Mucosa of stomach (tissue), 1 donor: Measurements from ENCODE around the gene UBE2J2.

Source experiments
- H3K27me3 ChIP-seq: one replicate; pipeline ENCODE4 v1.7.0; 2013; ENCODE audit warnings: mild to moderate bottlenecking, low read length; ENCODE audit not compliant: control insufficient read depth, insufficient read depth
- H3K36me3 ChIP-seq: one replicate; pipeline ENCODE4 v1.7.0; 2013; ENCODE audit warnings: low read length; ENCODE audit not compliant: control insufficient read depth, insufficient read depth
- H3K4me1 ChIP-seq: one replicate; pipeline ENCODE4 v1.7.0; 2013; ENCODE audit warnings: mild to moderate bottlenecking, low read length; ENCODE audit not compliant: control insufficient read depth, insufficient read depth
- H3K4me3 ChIP-seq: one replicate; pipeline ENCODE4 v1.7.0; 2013; ENCODE audit warnings: low read length
- H3K9ac ChIP-seq: one replicate; pipeline ENCODE4 v1.7.0; 2013; ENCODE audit warnings: mild to moderate bottlenecking, low read length, moderate library complexity
- H3K9me3 ChIP-seq: one replicate; pipeline ENCODE4 v1.7.0; 2013; ENCODE audit warnings: mild to moderate bottlenecking, low read length, moderate library complexity; ENCODE audit not compliant: control insufficient read depth
- donor health status: Pancreatic carcinoma.

The UBE2J2 gene

DNA sequence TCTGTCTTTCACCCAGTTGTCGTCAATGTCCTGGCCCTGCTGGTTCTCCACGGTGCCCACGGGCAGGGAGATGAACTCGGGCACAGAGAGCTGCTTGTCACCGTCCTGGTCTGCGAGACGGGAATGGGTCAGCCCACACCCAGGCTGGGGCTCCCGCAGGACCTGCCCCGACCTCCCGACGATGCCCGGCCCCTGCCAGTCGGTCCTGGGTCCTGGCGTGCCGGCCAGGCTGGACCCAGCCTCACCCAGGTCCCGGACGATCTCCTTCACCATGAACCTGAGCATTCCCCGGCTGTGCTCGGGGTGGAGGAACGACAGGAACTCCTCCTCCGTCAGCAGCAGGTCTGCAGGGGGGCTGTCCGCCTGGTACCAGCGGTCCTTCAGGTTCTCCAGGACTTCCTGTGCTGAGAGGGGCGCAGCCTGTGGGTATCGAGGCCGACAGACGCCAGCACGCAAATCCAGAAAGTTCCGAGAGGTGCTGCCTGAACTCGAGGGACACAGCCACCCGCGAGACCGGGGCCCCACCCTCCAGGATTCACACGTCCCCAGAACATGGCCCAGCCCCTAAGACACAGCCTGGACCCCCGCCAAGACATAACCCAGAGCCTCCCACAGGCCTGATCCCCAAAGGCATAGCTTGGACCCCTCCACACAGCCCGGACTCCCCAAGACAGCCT, 55.0 kb downstream of the UBE2J2 start:
- Histone ChIP-seq H3K27me3 (no peaks in the 10 kb centered on the region), H3K36me3 (peaks cover 5% of the 10 kb centered on the region), H3K4me3 (no peak overlapping the region), H3K4me1 (peaks cover 20% of the 10 kb centered on the region), H3K9ac (no peak overlapping the region), H3K9me3 (no peaks in the 10 kb centered on the region)

GRCh38 chr1:1217621-1218523, 55.8 kb downstream of the UBE2J2 start:
- Histone ChIP-seq H3K4me1 (peaks cover 20% of the 10 kb centered on the region), H3K27me3 (no peaks in the 10 kb centered on the region), H3K9me3 (no peaks in the 10 kb centered on the region), H3K36me3 (peaks cover 2% of the 10 kb centered on the region), H3K4me3 (no peak overlapping the region), H3K9ac (no peak overlapping the region)

- H3K36me3 ChIP-seq = no peaks in the 10 kb centered on the region
These were observed 56.7 kb downstream of the UBE2J2 start for GRCh38 chr1:1216770-1217620.

DNA sequence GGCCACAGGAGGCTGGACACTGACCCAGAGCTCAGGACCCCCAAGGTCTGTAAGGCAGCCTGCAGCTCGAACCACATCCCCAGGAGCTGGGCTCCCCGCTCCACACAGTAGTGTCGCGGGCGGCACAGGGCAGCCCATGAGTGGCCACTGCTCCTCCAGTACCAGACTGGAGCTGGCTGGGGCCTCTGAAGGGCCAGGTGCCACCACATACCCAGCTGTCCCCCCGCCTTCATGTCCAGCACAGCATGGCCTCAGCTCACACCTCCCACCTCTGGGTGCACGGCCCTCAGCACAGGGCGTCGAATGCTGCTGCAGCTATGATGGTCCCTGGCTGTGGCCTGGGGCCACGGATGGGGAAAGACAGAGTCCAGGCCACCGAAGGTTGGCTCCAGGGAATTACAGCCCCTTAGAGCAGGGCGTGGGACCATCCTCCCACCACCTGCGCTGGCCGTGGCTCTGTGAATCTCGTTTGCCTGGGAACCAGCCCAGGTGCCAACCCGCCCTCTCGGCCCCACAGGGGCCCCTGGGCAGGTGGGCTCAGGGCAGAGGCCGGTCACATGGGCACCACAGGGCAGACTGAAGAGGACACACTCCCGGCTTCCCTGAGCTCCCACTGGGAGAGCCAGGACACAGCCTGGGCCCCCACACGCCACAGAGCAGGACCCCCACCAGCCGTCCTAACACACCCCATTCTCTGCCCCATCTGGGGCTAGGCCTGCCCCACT, 57.6 kb downstream of the UBE2J2 start:
- H3K9ac ChIP-seq = no peak overlapping the region
- H3K27me3 ChIP-seq = no peaks in the 10 kb centered on the region
- no peaks in the 10 kb centered on the region for H3K9me3 ChIP-seq
- H3K36me3 ChIP-seq = no peaks in the 10 kb centered on the region
- H3K4me1 ChIP-seq = peaks cover 10% of the 10 kb centered on the region
- no peak overlapping the region for H3K4me3 ChIP-seq

More at GRCh38 chr1:1216770-1217620, 56.7 kb downstream of the UBE2J2 start:
- no peak overlapping the region for H3K9ac ChIP-seq
- H3K4me3 ChIP-seq = no peak overlapping the region
- no peaks in the 10 kb centered on the region for H3K9me3 ChIP-seq
- peaks cover 14% of the 10 kb centered on the region for H3K4me1 ChIP-seq
- no peaks in the 10 kb centered on the region for H3K27me3 ChIP-seq

- H3K36me3 ChIP-seq = no peaks in the 10 kb centered on the region
- peaks cover 10% of the 10 kb centered on the region for H3K4me1 ChIP-seq
- H3K27me3 ChIP-seq = no peaks in the 10 kb centered on the region
- no peak overlapping the region for H3K9ac ChIP-seq
- no peaks in the 10 kb centered on the region for H3K9me3 ChIP-seq
- H3K4me3 ChIP-seq = no peak overlapping the region
These were observed 58.5 kb downstream of the UBE2J2 start for GRCh38 chr1:1215080-1215676.

GRCh38 chr1:1213345-1214265, 60.0 kb downstream of the UBE2J2 start, which contains the start of gene TNFRSF4:
Gene TNFRSF4, minus strand, starts transcription at chr1:1214153. Its CDS starts 26 bp downstream, at chr1:1214127.
- Histone ChIP-seq H3K27me3 (no peaks in the 10 kb centered on the region), H3K36me3 (no peaks in the 10 kb centered on the region), H3K4me1 (peaks cover 10% of the 10 kb centered on the region), H3K9me3 (no peaks in the 10 kb centered on the region), H3K9ac (no peak within 1 kb of the TSS), H3K4me3 (no peak within 1 kb of the TSS)

DNA sequence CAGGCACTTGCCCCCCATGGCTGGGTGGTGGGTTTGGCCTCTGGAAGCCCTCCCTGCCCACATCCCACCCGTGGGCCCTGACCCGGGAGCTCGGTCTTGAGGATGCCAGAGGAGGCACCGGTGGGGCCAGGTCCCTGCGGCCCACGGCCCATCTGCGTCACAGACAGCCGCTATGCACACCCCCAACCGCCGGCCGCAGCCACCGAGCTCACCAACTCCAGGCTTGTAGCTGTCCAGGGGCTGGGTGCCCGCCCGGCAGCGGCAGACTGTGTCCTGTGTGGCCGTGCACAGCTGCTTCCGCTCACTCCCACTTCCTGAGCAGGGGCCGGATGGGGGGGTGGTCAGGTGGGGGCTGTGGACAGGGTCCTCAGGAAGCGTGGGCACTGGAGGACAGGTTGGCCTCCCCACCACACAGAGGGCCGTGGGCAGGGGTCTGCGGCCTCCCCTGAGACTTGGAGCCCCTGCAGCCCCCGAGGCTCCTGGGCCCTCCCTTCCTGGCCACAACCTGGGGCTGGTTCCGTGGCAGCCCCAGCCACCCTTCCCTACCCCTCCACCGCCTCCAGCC, 60.8 kb downstream of the UBE2J2 start:
- no peak overlapping the region for H3K4me3 ChIP-seq
- no peaks in the 10 kb centered on the region for H3K27me3 ChIP-seq
- no peaks in the 10 kb centered on the region for H3K9me3 ChIP-seq
- peaks cover 14% of the 10 kb centered on the region for H3K4me1 ChIP-seq
- no peaks in the 10 kb centered on the region for H3K36me3 ChIP-seq
- H3K9ac ChIP-seq = no peak overlapping the region

- H3K9me3 ChIP-seq = no peaks in the 10 kb centered on the region
- H3K4me3 ChIP-seq = no peak overlapping the region
- H3K4me1 ChIP-seq = peaks cover 15% of the 10 kb centered on the region
- H3K27me3 ChIP-seq = peaks cover 10% of the 10 kb centered on the region
- no peak overlapping the region for H3K9ac ChIP-seq
- no peaks in the 10 kb centered on the region for H3K36me3 ChIP-seq
These were observed 61.9 kb downstream of the UBE2J2 start for GRCh38 chr1:1211541-1212441.

DNA sequence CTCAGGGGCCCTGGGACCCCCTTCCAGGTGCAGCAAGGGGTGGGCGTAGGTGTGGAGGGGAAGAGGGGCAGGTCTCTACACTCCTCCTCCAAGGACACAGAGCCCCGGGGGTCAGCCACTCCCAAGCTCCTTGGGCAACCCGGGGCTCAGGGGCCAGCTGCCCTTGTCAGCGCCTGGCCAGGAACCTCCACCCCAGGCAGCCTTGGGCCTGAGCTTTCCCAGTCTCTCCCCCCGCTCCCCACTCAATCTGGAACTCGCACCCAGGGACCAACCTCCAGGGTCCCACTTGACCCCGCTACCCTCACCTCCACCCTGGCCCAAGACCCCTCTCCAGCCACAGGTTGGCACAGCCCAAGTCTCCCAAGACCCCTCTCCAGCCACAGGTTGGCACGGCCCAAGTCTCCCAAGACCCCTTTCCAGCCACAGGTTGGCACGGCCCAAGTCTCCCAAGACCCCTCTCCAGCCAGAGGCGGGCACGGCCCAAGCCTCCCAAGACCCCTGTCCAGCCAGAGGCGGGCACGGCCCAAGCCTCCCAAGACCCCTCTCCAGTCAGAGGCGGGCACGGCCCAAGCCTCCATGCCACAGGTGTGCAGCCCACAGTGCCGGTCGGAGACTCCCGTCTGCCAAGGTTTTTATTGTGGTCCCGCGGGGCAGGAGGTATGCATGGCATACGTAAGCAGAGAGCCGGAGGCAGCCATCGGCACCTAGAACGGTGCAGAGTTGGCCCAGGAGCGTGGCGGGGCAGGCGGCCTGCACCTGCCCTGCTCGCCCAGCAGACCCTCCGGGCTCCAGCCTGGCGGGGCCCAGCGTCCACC, 62.7 kb downstream of the UBE2J2 start:
- H3K9me3 ChIP-seq = no peaks in the 10 kb centered on the region
- H3K27me3 ChIP-seq = peaks cover 19% of the 10 kb centered on the region
- H3K36me3 ChIP-seq = no peaks in the 10 kb centered on the region
- H3K4me1 ChIP-seq = peaks cover 21% of the 10 kb centered on the region
- no peak overlapping the region for H3K4me3 ChIP-seq
- no peak overlapping the region for H3K9ac ChIP-seq
